GM13977 (cell line): Measurements from ENCODE around the gene SAE1.

Experiments
- DNase-seq: peaks from one replicate; pipeline ENCODE4 v3.0.0; 2012; ENCODE audit warnings: low spot score
- in situ Hi-C: fragments of 300-500 bp; cut with MboI; formaldehyde crosslinking; loops from one replicate; pipeline ENCODE4 v1.12.0; 2022; ENCODE audit warnings: low sequenced_read_pairs, low pct_unique_long_range_greater_than_20kb, mixed read lengths, inconsistent platforms; ENCODE audit not compliant: unreplicated experiment
- TF ChIP-seq, protein P1 (sequence below): IDR thresholded peaks from 2 replicates; pipeline ENCODE4 v1.5.1; 2012; ENCODE audit warnings: mild to moderate bottlenecking, control low read depth; ENCODE audit not compliant: insufficient read depth; ENCODE audit errors: extremely low read depth, missing control alignments

The SAE1 gene

DNA sequence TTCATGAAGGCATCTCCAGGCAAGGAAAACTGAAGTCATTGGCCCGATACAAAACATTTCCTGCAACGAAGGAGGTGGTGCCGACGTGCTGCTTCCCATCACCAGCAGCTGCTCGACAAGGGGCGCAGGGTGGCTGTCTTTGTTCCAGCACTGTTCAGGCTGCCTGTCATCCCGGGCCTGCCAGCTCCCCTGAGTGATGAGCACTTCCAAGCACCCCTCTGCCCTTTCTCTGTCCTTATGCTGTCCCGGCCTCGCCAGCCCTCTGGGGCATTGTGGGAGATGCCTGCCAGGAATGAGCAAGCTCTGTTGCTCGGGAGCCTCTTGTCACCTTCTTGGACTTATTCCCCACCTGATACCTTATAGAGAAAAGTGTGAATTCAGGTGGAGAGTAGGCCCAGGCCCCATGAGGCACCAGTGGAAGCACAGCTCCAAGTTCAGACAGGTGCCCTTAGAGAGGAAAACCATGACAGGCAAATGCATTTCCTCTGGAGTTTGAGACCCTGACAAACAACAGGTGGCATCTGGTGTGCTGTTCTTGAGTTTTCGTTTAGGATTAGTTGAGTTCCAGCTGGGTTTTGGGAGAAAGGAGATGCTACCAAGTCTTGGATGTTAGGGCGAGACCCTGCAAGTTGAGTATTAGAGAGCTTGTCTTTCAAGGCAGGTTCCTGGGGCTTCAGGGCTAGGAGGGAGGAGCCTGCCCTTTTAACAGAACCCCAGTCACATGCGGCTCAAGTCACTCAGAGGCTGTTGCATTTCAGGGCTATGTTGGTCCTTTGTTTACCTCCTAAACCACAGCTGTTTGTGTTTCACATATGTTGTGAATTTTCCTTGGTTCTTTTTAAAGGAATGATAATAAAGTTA lies 78.9 kb downstream of the SAE1 start:
- DNase-seq, result no peak
- TF ChIP-seq, protein P1, sequence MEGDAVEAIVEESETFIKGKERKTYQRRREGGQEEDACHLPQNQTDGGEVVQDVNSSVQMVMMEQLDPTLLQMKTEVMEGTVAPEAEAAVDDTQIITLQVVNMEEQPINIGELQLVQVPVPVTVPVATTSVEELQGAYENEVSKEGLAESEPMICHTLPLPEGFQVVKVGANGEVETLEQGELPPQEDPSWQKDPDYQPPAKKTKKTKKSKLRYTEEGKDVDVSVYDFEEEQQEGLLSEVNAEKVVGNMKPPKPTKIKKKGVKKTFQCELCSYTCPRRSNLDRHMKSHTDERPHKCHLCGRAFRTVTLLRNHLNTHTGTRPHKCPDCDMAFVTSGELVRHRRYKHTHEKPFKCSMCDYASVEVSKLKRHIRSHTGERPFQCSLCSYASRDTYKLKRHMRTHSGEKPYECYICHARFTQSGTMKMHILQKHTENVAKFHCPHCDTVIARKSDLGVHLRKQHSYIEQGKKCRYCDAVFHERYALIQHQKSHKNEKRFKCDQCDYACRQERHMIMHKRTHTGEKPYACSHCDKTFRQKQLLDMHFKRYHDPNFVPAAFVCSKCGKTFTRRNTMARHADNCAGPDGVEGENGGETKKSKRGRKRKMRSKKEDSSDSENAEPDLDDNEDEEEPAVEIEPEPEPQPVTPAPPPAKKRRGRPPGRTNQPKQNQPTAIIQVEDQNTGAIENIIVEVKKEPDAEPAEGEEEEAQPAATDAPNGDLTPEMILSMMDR, result no peak
- in situ Hi-C loops, result no loop called here

DNA sequence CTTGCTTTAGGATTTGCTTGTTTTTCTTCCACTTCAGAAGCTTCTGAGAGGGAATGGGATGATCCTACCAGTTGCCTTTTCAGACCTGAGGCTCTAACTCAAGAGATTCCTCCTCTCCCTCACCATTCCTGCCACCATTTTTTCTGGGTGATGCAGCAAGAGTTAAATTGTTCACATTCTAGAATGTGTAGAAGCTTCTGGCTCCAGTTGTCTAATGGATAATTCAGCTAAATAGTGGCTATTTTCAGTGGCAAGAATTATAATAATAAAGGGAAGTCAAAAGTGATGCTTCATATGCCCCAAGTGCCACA lies 79.5 kb downstream of the SAE1 start:
- TF ChIP-seq, protein P1, result no peak
- in situ Hi-C loops, result no loop called here
- DNase-seq, result no peak

DNA sequence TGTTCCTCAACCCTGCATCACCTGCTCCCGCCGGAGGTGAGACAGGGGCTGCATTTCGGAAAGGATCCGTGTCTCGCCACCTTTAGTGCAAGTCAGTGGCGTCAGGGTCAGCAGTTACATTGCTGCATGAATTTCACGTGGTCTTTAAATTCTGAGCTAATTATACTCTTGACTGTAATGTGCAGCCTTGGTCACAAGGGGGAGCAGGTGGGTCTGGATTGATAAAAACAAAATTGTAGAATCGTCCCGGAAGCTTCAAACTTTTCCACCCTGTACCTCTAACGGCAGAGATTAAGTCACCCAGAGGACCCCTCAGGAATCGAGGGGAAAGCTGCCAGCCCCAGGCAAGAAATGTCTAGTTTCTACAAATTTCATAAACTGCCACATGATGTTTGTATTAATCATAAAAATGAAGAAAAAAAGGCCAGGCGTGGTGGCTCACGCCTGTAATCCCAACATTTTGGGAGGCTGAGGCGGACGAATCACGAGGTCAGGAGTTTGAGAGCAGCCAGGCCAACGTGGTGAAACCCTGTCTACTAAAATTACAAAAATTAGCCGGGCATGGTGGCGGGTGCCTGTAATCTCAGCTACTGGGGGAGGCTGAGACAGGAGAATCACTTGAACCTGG lies 80.2 kb downstream of the SAE1 start:
- peak; percentile 79 for DNase-seq
- TF ChIP-seq, protein P1, result peak; percentile 78
- in situ Hi-C loops, result no loop called here

DNA sequence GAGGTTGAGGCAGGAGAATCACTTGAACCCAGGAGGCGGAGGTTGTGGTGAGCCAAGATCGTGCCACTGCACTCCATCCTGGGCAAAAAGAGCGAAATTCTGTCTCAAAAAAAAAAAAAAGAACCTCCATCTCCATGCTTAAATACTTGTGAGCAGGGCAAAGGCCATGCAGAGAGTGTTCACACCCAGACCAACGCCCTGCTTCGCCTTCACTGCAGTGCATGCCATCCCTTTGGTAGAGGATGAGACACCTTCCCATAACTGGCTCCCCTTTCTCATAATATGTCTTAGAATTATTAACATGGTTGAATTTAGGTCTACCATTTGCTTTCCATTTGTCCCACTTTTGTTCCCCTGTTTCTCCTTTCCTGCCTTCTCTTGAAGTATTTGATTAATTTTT lies 84.9 kb downstream of the SAE1 start:
- in situ Hi-C loops, result no loop called here
- DNase-seq, result no peak
- TF ChIP-seq, protein P1, result no peak

DNA sequence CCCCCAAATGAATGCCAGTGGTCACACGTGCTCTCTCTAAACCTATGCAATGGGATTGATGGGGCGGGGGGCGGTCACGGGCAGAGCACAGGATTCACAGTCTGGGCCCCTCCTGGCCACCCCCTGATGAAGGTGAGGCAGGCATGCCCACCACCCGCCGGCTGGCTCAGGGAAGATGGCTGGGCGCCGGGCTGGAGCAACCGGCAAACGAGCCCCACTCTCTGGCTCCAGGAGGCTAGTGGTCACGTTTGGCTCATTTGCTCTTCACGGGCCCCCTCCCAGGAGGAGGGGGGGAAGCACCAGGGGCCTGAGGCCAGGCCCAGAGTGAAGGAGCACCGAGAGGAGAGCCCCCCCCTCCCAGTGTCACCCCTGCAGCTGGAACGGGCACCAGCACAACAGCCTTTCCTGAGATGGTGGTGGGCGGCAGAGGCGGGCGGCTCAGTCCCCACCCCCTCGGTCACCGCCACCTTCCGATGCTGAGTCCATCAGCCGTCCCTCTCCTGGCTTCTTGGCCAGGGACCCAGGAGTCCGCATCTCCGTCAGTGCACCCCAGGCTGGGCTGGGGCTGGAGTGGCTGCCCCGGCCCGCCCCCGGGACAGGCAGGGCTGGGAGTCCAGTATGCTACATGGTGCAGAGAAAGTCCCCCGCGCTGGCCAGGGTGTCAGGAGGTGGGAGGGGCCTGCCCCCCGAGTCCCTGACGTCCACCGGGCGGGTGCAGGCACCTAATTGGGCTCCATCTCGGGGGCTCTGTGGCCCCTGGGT lies 90.6 kb downstream of the SAE1 start:
- TF ChIP-seq, protein P1, result no peak
- no peak for DNase-seq
- in situ Hi-C loops, result no loop called here

DNA sequence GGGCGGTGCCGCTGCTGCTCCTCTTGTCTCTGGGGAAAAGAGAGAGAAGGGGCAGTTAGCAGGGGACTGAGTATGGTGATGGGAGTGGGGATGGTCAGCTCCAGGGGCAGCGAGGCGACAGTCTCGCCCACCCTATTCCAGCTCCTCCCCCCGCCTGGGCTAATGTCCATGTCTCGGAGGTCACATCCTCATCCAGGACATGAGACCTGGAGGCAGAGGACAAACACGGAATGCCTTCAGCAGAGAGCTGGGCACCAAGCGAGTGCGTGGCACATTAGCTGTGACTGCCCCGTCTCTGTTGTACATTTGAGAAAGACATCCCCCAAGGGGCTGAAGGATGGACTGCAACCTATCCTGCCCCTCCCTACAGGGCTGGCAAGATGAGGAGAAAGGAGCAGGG lies 91.3 kb downstream of the SAE1 start:
- TF ChIP-seq, protein P1, result no peak
- DNase-seq, result no peak
- in situ Hi-C loops, result no loop called here
